Measurements from ENCODE around the gene GPHN.

GRCh38 chr14:67170660-67171059 lies 662.7 kb downstream of the GPHN start:
- TF ChIP-seq CTCF (IDR thresholded peaks at IDR 0.05) = no peak
- TF ChIP-seq POLR2AphosphoS5 (IDR thresholded peaks at IDR 0.05) = no peak
- no peak for TF ChIP-seq POLR2A (IDR thresholded peaks at IDR 0.05; ENCODE audit: low read depth)

Data from esophagus muscularis mucosa (tissue), 3 donors.